OCI-M2 (cell line): ENCODE measurements around the gene P2RX2.

Source experiments
- DNase-seq: peaks from one replicate; lab custom pipeline; 2025; ENCODE audit not compliant: unreplicated experiment; lab: John Stamatoyannopoulos, UW

Gene P2RX2

GRCh38 chr12:132660052-132660451 lies 41.5 kb downstream of the P2RX2 start:
- no peak for DNase-seq

DNA sequence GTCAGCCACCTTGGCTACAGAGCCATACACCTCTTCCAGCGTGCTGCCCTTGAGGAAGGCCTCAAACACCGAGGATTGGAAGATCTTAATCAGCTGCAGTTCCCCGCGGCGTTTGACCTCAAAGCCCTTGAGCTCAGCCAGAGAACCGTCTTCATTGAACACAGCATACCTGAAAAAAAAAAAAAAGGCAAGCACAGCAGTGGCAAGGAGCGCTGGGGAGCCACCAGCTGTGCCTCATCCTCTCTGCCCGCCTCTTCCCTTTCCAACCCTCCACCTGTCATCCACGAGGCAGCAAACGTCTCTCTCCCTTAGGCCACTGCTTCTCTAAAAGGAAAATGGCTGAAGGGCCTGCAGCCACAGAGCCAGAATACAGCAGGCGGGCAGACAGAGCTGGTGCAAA lies 42.4 kb downstream of the P2RX2 start:
- no peak for DNase-seq

DNA sequence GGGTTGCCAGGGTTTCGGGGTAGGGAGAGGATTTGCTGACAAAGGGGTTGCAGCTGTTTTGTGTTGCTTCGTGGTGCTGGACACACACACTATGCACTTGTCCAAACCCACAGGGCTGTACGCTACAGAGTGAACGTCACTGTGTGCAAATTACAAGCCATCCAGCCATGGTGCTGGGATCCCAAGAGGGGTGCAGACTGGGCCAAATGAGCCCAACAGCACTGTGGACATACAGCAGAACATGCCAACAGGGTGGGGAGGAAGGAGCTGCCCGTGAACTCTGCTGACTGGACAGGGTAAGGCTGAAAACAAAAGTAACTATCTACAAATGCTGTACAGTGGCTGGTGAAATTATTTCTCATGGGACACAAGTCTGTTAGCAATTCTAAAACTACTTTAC lies 43.4 kb downstream of the P2RX2 start:
- DNase-seq = no peak

GRCh38 chr12:132662901-132663755 lies 44.6 kb downstream of the P2RX2 start:
- DNase-seq = no peak

DNA sequence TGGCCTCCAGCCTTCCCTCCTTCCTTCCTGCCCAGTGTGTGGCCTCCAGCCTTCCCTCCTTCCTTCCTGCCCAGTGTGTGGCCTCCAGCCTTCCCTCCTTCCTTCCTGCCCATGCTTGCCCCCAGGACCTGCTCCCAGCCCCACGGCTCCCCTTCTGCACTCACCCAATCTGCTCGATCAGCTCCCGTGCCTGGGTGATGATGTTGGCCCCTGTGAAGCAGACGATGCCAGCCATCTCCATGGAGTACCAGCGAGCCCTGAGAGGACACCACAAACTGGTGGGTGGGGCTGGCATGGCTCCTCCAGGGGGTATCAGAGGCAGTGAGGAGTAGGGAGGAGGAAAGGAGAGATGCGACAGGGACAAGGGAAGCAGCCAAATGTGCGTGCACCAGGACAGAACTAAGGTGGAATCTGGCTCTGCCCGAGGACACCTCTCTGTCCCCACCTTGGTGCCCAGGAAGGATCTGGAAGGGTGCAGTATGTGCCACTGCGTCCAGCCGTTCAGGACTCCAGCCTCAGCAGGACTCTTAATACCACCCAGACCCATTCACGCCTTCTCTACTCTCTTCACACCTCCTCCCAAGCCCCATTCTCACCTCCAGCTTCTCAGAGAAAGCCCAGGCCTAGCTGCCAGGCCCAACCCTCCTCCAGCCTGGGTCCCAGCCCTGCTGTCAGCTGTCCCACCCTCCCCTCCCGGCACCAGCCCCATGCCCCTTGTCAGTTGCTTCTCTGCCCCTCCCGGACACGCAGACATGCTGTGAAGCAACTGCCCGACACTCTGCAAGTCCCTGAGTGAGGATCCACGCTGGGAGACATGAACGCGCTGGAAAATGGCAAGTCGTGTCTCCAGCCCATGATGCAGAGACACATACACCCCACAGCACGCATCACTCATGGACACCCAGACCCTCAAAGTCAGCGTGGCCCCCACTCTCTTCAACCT lies 45.9 kb downstream of the P2RX2 start:
- no peak for DNase-seq

DNA sequence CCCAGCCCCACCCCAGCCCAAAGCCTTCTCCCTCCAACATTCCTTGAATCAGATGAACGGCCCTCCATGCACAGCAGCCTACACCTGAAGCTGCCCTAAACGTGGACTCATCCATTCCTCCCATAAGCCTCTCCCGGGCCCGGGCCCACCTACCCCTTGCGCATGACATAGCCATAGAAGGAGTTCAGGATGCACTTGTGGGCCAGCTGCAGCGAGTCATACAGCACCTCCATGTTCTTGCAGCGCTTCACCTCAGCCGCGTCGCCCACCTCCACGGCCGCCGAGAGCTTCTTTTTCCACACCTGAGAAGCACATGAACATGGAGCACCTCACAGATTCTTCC lies 46.5 kb downstream of the P2RX2 start:
- no peak for DNase-seq

GRCh38 chr12:132665794-132666193 lies 47.2 kb downstream of the P2RX2 start:
- DNase-seq = no peak

- no peak for DNase-seq
Observed at GRCh38 chr12:132668191-132669088, 49.9 kb downstream of the P2RX2 start.

DNA sequence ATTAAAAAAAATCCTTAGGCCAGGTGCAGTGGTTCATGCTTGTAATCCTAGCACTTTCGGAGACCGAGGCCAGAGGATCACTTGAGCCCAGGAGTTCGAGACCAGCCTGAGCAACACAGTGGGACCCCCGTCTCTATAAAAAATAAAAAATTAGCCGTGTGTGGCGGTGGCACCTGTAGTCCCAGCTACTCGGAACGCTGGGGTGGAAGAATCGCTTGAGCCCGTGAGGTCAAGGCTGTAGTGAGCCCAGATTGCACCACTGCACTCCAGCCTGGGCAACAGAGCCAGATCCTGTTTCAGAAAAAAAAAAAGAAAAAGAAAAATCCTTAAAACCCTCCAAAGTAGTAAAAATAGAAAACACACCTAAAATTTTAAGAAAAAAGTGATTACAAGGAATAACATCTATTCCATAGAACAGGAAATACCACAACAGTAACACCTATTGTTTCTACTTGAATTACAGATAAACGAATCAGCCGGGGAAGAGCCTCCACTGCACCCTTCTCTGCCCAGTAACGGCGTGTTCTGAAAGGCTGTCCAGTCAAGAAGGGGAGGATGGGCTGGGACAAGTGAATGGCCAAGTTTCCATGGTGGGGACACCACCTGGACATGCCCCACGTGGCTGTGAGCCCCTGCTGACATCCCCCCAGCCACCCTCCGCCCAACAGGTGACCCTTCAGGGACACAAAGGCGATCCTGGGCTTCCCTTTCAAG lies 50.7 kb downstream of the P2RX2 start:
- DNase-seq = no peak
